Thyroid gland (tissue), 4 donors: ENCODE measurements around the gene ANK3. TPM values are rescaled to one million over a fixed set of nuclear protein-coding genes. Genes with fewer than 3 reads are reported as not detected.
A peak's percentile ranks its signal among the peaks of the same experiment; 100 is the strongest.

ENCODE experiments used
- DNase-seq, 2 donors: peaks; one replicate each; pipeline ENCODE4 v3.0.0-alpha.2; 2019
- H3K27ac ChIP-seq, 3 donors: fragments of 200-600 bp; sonication (generic); 1 replicate in 2 of 3; 2 replicates in 1 of 3; pipeline ENCODE4 v1.5.1; 2016 to 2019; ENCODE audit warnings: mild to moderate bottlenecking in 1 of 3, moderate library complexity in 1 of 3
- H3K27me3 ChIP-seq: fragments of 200-600 bp; sonication (generic); one replicate; pipeline ENCODE4 v1.5.1; 2019
- H3K36me3 ChIP-seq, 2 donors: fragments of 200-600 bp; sonication (generic); one replicate each; pipeline ENCODE4 v1.5.1; 2016 to 2019
- H3K4me1 ChIP-seq, 2 donors: fragments of 200-600 bp; sonication (generic); one replicate each; pipeline ENCODE4 v1.5.1; 2017 to 2019
- H3K4me3 ChIP-seq, 3 donors: fragments of 200-600 bp; sonication (generic); replicated peaks in 1 of 3; 1 replicate in 2 of 3; 2 replicates in 1 of 3; pipeline ENCODE4 v1.5.1; 2016; ENCODE audit warnings: mild to moderate bottlenecking in 1 of 3
- H3K9me3 ChIP-seq: fragments of 200-600 bp; sonication (generic); one replicate; pipeline ENCODE4 v1.5.1; 2017
- POLR2A ChIP-seq, 2 donors: fragments of 450-650 bp; IDR thresholded peaks; one replicate each; pipeline ENCODE4 v1.6.1; 2017; ENCODE audit warnings: antibody characterized with exemption in 2 of 2, mild to moderate bottlenecking in 2 of 2, moderate library complexity in 1 of 2
- WGBS, 2 donors: methylation state at CpG; one replicate each; pipeline ENCODE4 v1.1.5; 2017; 5-methylcytosine and 5-hydroxymethylcytosine counted together
- intact Hi-C: fragments of 100-400 bp; cut with DNase I; formaldehyde crosslinking; loops from one replicate; pipeline ENCODE4 v1.15.1; 2023
- total RNA-seq, 4 donors: library from RNA; depleted of rRNA; stranded (reverse); fragments of >200 nt; gene quantifications; one replicate each; pipeline ENCODE4 v1.2.3, GENCODE V29; 2016
- TF ChIP-seq, protein P1 (sequence below), 6 experiments: fragments of 200-600 bp in 3 of 6; fragments of 450-650 bp in 3 of 6; sonication (generic) in 3 of 6; IDR thresholded peaks; one replicate each; pipeline ENCODE4 v1.5.1; 2016 to 2019; ENCODE audit warnings: antibody characterized with exemption in 6 of 6, mild to moderate bottlenecking in 2 of 6, inconsistent platforms in 1 of 6, moderate library complexity in 1 of 6

The ANK3 gene
- total RNA-seq, 4 donors from 2014 or later: 56.6 to 118 (median 115) TPM

- intact Hi-C loops: no loop called here
- Histone ChIP-seq H3K36me3 (no peaks in the 10 kb centered on the region), H3K9me3 (no peaks in the 10 kb centered on the region), H3K4me1 (peaks cover 11 to 14% of the 10 kb centered on the region in 2 donors), H3K27me3 (no peaks in the 10 kb centered on the region), H3K4me3 (no peak overlapping the region), H3K27ac (no peak overlapping the region)
- no peak for DNase-seq
- WGBS, 2 donors: 83 to 86% methylated on average over 8 of the region's 8 CpGs
- TF ChIP-seq, protein P1, sequence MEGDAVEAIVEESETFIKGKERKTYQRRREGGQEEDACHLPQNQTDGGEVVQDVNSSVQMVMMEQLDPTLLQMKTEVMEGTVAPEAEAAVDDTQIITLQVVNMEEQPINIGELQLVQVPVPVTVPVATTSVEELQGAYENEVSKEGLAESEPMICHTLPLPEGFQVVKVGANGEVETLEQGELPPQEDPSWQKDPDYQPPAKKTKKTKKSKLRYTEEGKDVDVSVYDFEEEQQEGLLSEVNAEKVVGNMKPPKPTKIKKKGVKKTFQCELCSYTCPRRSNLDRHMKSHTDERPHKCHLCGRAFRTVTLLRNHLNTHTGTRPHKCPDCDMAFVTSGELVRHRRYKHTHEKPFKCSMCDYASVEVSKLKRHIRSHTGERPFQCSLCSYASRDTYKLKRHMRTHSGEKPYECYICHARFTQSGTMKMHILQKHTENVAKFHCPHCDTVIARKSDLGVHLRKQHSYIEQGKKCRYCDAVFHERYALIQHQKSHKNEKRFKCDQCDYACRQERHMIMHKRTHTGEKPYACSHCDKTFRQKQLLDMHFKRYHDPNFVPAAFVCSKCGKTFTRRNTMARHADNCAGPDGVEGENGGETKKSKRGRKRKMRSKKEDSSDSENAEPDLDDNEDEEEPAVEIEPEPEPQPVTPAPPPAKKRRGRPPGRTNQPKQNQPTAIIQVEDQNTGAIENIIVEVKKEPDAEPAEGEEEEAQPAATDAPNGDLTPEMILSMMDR (IDR thresholded peaks at IDR 0.05): no peak
Observed at GRCh38 chr10:60224066-60224705, 165.5 kb downstream of the ANK3 start.

- no peak for TF ChIP-seq POLR2A (IDR thresholded peaks at IDR 0.05)
- TF ChIP-seq, protein P1 (IDR thresholded peaks at IDR 0.05): no peak
- H3K4me1 ChIP-seq: peaks cover 11 to 21% of the 10 kb centered on the region in 2 donors
- DNase-seq: no peak
- intact Hi-C loops: no loop called here
- no peaks in the 10 kb centered on the region for H3K36me3 ChIP-seq
- no peak overlapping the region for H3K4me3 ChIP-seq
- H3K27ac ChIP-seq: no peak overlapping the region
- no peaks in the 10 kb centered on the region for H3K9me3 ChIP-seq
- WGBS, 2 donors: 63 to 65% methylated on average over 3 of the region's 3 CpGs
- no peaks in the 10 kb centered on the region for H3K27me3 ChIP-seq
Observed at GRCh38 chr10:60222047-60222446, 167.6 kb downstream of the ANK3 start.

GRCh38 chr10:60212195-60212594 is 177.5 kb downstream of the ANK3 start:
- H3K36me3 ChIP-seq: no peaks in the 10 kb centered on the region
- WGBS, 2 donors: 83 to 93% methylated on average over 1 of the region's 1 CpG
- no peaks in the 10 kb centered on the region for H3K9me3 ChIP-seq
- TF ChIP-seq, protein P1 (IDR thresholded peaks at IDR 0.05): no peak
- no peak for TF ChIP-seq POLR2A (IDR thresholded peaks at IDR 0.05)
- no peaks in the 10 kb centered on the region for H3K4me1 ChIP-seq
- H3K4me3 ChIP-seq: no peak overlapping the region
- no peak for DNase-seq
- no peak overlapping the region for H3K27ac ChIP-seq
- no peaks in the 10 kb centered on the region for H3K27me3 ChIP-seq
- intact Hi-C loops: no loop called here

DNA sequence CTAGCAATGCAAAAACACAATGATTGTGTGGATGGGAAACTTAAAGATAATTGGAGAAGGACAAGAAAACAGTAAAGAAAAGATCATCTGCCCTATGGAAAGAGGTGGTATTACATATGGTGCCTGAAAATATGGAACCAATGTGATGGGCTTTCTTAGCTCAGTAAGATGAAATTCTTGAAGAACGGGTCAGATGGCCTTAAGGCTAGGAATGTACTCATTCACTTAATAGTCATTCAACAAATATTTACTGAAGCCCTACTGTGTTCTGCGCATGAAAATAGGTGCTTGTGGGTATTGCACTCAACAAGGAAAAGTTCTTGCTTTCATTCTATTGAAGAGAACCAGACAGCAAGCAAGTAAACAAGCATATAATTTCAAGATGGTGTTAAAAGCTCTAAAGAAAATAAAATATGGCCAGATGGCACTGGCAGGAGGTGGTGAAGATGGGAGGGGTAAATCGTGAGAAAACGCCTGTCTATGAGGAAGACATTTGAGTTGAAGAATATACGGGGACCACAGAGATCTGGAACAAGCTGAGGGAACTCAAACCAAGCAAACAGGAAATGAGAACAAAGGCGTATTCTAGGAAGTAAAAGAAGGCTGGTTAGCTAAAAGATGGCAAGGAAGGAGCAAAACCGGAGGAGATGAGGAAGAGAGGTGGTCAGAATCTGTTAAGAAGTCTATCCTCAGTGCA is 179.7 kb downstream of the ANK3 start:
- no peak for DNase-seq
- intact Hi-C loops: loop anchor here (10.0 kb wide), 1 partner anchor 225 kb away; no protein-coding TSS in a partner anchor
- no peaks in the 10 kb centered on the region for H3K36me3 ChIP-seq
- H3K9me3 ChIP-seq: no peaks in the 10 kb centered on the region
- no peak overlapping the region for H3K27ac ChIP-seq
- 76 to 78% methylated on average over 7 of the region's 7 CpGs for WGBS, 2 donors
- H3K27me3 ChIP-seq: no peaks in the 10 kb centered on the region
- no peak overlapping the region for H3K4me3 ChIP-seq
- H3K4me1 ChIP-seq: no peaks in the 10 kb centered on the region
- TF ChIP-seq, protein P1 (IDR thresholded peaks at IDR 0.05): no peak
- no peak for TF ChIP-seq POLR2A (IDR thresholded peaks at IDR 0.05)

- WGBS, 2 donors: 40 to 48% methylated on average over 4 of the region's 4 CpGs
- H3K27ac ChIP-seq: no peak overlapping the region
- no peak for TF ChIP-seq POLR2A (IDR thresholded peaks at IDR 0.05)
- TF ChIP-seq, protein P1 (IDR thresholded peaks at IDR 0.05): peak; percentile 15 to 84 (median 63)
Observed at GRCh38 chr10:60208676-60209269, 180.9 kb downstream of the ANK3 start.

More at GRCh38 chr10:60208676-60209269, 180.9 kb downstream of the ANK3 start:
- H3K4me3 ChIP-seq: no peak overlapping the region
- DNase-seq: no peak
- intact Hi-C loops: loop anchor here (10.0 kb wide), 1 partner anchor 226 kb away; no protein-coding TSS in a partner anchor
- H3K27me3 ChIP-seq: no peaks in the 10 kb centered on the region
- H3K9me3 ChIP-seq: no peaks in the 10 kb centered on the region
- no peaks in the 10 kb centered on the region for H3K4me1 ChIP-seq
- no peaks in the 10 kb centered on the region for H3K36me3 ChIP-seq
